B cell (primary cell): ENCODE data around the gene TFG. TPM values are rescaled to one million over a fixed set of nuclear protein-coding genes. Genes with fewer than 3 reads are reported as not detected.

Experiments
- ATAC-seq: fragments of 200-7000 bp; cut with Tn5 transposase; one replicate; pipeline ENCODE4 v1.10.0; 2021; ENCODE audit warnings: low read depth, mild to moderate bottlenecking, moderate number of reproducible peaks, moderate library complexity
- CTCF ChIA-PET: fragments of 350-600 bp; sonication (Branson Sonifier 250); formaldehyde crosslinking; loops from one replicate; lab custom pipeline; 2021; ENCODE audit warnings: antibody characterized with exemption, inconsistent platforms; lab: Charles Lee
- POLR2A ChIA-PET: fragments of 350-600 bp; sonication (Branson Sonifier 250); formaldehyde crosslinking; loops from one replicate; lab custom pipeline; 2021; ENCODE audit warnings: antibody characterized with exemption; lab: Charles Lee
- DNase-seq: peaks from one replicate; pipeline ENCODE4 v3.0.0; 2013
- H2AFZ ChIP-seq: 2 replicates; pipeline ENCODE4 v1.6.1; 2012; ENCODE audit warnings: mild to moderate bottlenecking, low read depth, low read length; ENCODE audit not compliant: insufficient read depth, poor library complexity, severe bottlenecking
- H3K27ac ChIP-seq, 2 donors: 1 replicate in 1 of 2; 2 replicates in 1 of 2; pipeline ENCODE4 v1.5.1; 2012 to 2013; ENCODE audit warnings: low read length in 2 of 2, mild to moderate bottlenecking in 2 of 2, moderate library complexity in 1 of 2
- H3K27me3 ChIP-seq, 4 experiments: fragments of 200-600 bp in 1 of 4; sonication (generic) in 1 of 4; replicated peaks in 1 of 4; 1 replicate in 2 of 4; 2 replicates in 2 of 4; pipeline versions ENCODE4 v1.6.1 to v1.7.0; 2013 to 2016; ENCODE audit warnings: low read length in 3 of 4, mild to moderate bottlenecking in 2 of 4, mixed read lengths in 1 of 4, moderate library complexity in 1 of 4; ENCODE audit not compliant: insufficient read depth in 4 of 4, control insufficient read depth in 3 of 4; ENCODE audit errors: control extremely low read depth in 1 of 4
- H3K36me3 ChIP-seq, 2 experiments: replicated peaks in 1 of 2; 1 replicate in 1 of 2; 2 replicates in 1 of 2; pipeline versions ENCODE4 v1.6.1 to v1.7.1; 2013; ENCODE audit warnings: low read length in 1 of 2; ENCODE audit not compliant: insufficient read depth in 2 of 2, control insufficient read depth in 1 of 2; ENCODE audit errors: control extremely low read depth in 1 of 2, extremely low read depth in 1 of 2
- H3K4me1 ChIP-seq, 2 donors: fragments of 200-600 bp in 1 of 2; sonication (generic) in 1 of 2; 1 replicate in 1 of 2; 2 replicates in 1 of 2; pipeline versions ENCODE4 v1.5.1 to v1.6.1; 2013 to 2017; ENCODE audit warnings: low read length in 2 of 2; ENCODE audit not compliant: control insufficient read depth in 2 of 2, insufficient read depth in 2 of 2
- H3K4me2 ChIP-seq: replicated peaks from 2 replicates; pipeline ENCODE3; 2012; ENCODE audit warnings: mild to moderate bottlenecking, low read depth, low read length; ENCODE audit not compliant: poor library complexity, severe bottlenecking
- H3K4me3 ChIP-seq, 5 experiments: fragments of 200-600 bp in 1 of 5; sonication (generic) in 1 of 5; 1 replicate in 3 of 5; 2 replicates in 2 of 5; pipeline versions ENCODE4 v1.5.1 to v1.7.0; 2011 to 2016; ENCODE audit warnings: low read length in 4 of 5, mild to moderate bottlenecking in 4 of 5, low read depth in 2 of 5, control low read depth in 1 of 5, moderate library complexity in 1 of 5; ENCODE audit not compliant: insufficient read depth in 1 of 5; ENCODE audit errors: control extremely low read depth in 1 of 5, extremely low read depth in 1 of 5
- H3K79me2 ChIP-seq: fragments of 200-600 bp; sonication (generic); one replicate; pipeline ENCODE4 v1.6.0; 2016; ENCODE audit warnings: low read length; ENCODE audit not compliant: control insufficient read depth, insufficient read depth
- H3K9ac ChIP-seq: fragments of 200-600 bp; sonication (generic); 2 replicates; pipeline ENCODE4 v1.6.1; 2017; ENCODE audit warnings: mild to moderate bottlenecking, low read length, moderate library complexity
- H3K9me3 ChIP-seq, 3 donors: one replicate each; pipeline versions ENCODE4 v1.6.1 to v1.7.1; 2013; ENCODE audit warnings: low read length in 2 of 3; ENCODE audit not compliant: control insufficient read depth in 2 of 3, insufficient read depth in 1 of 3; ENCODE audit errors: control extremely low read depth in 1 of 3
- H4K20me1 ChIP-seq: 2 replicates; pipeline ENCODE4 v1.6.0; 2012; ENCODE audit warnings: mild to moderate bottlenecking, low read length; ENCODE audit not compliant: insufficient read depth, control insufficient read depth, poor library complexity, severe bottlenecking
- H3K27ac Mint-ChIP-seq: one replicate; pipeline ENCODE4 v1.8.0; 2021; ENCODE audit warnings: mixed read lengths
- H3K27me3 Mint-ChIP-seq: one replicate; pipeline ENCODE4 v1.8.0; 2021; ENCODE audit warnings: mixed read lengths
- H3K4me1 Mint-ChIP-seq: one replicate; pipeline ENCODE4 v1.8.0; 2021; ENCODE audit warnings: mixed read lengths
- H3K4me3 Mint-ChIP-seq: one replicate; pipeline ENCODE4 v1.8.0; 2021; ENCODE audit warnings: mixed read lengths
- H3K9me3 Mint-ChIP-seq: one replicate; pipeline ENCODE4 v1.8.0; 2022; ENCODE audit warnings: mixed read lengths; ENCODE audit not compliant: insufficient read depth
- CTCF ChIP-seq: fragments of 200-600 bp; IDR thresholded peaks from one replicate; pipeline ENCODE4 v1.8.0; 2022; ENCODE audit warnings: antibody characterized with exemption, mild to moderate bottlenecking
- EZH2 ChIP-seq: IDR thresholded peaks from 2 replicates; pipeline ENCODE4 v1.6.1; 2012; ENCODE audit warnings: borderline replicate concordance, low read depth, mild to moderate bottlenecking, moderate library complexity, low read length; ENCODE audit not compliant: insufficient read depth, poor library complexity, severe bottlenecking
- WGBS: methylation state at CpG from one replicate; pipeline ENCODE4 v1.1.5; 2013; ENCODE audit warnings: missing lambda C conversion rate; ENCODE audit not compliant: insufficient coverage; 5-methylcytosine and 5-hydroxymethylcytosine counted together
- intact Hi-C: fragments of 100-400 bp; cut with micrococcal nuclease; formaldehyde crosslinking; loops from one replicate; pipeline ENCODE4 v1.10.0; 2022
- polyA plus RNA-seq: library from polyadenylated mRNA; depleted of rRNA; stranded (reverse); fragments of >200 nt; gene quantifications from 2 replicates; pipeline ENCODE4 v1.2.3, GENCODE V29; 2012
- total RNA-seq, 2 donors: library from RNA; stranded (reverse); fragments of 120-200 nt in 1 of 2; gene quantifications; 1 replicate in 1 of 2; 2 replicates in 1 of 2; pipeline versions ENCODE4 v1.2.3 to v1.2.4, GENCODE V29; 2013 to 2022

The TFG gene
- total and polyA plus RNA-seq, 2 donors (not counting 1 experiment from before 2014, with no cell fraction given): 40.3 to 44.0 TPM

GRCh38 chr3:100708644-100708988 lies 678 bp upstream of the TFG start:
- Histone ChIP-seq H4K20me1 (peaks cover 12% of the 10 kb centered on the region), H3K9me3 (peaks cover 0 to under 1% (median 0%) of the 10 kb centered on the region in 3 donors), H3K27me3 (peaks cover 0 to 25% (median 10%) of the 10 kb centered on the region in 4 experiments), H3K79me2 (peaks cover 54% of the 10 kb centered on the region), H3K36me3 (peaks cover 0 to 3% of the 10 kb centered on the region in 2 experiments), H3K27ac (peak overlapping the region; percentile 76 to 90), H3K9ac (peak overlapping the region; percentile 86), H3K4me1 (peaks cover 19 to 21% of the 10 kb centered on the region in 2 donors), H3K4me3 (peak overlapping the region; percentile 47 to 85 (median 78)), H3K4me2 (peak overlapping the region; percentile 79), H2AFZ (peak overlapping the region; percentile 73)
- intact Hi-C loops: loop anchor here (2.0 to 5.0 kb wide), 4 partner anchors 892 to 1806 kb away; partner anchors contain the start of genes CEP97, CMSS1 and DCBLD2
- Mint-ChIP-seq H3K4me3 (peak overlapping the region; percentile 92), H3K9me3 (no peaks in the 10 kb centered on the region), H3K27ac (peak overlapping the region; percentile 97), H3K4me1 (peaks cover 35% of the 10 kb centered on the region), H3K27me3 (peaks cover 28% of the 10 kb centered on the region)
- ChIA-PET POLR2A (interaction anchor here (0.8 kb wide), 1 partner anchor 448 kb away, joined by 4 read pairs; the partner anchor contains the start of gene TBC1D23), CTCF (interaction anchor here (1.4 kb wide), 1 partner anchor 14 kb away, joined by 3 read pairs; no protein-coding TSS in a partner anchor)
- ATAC-seq (no peak), DNase-seq (no peak)
- WGBS: 100% methylated on average over 1 of the region's 3 CpGs
- TF ChIP-seq CTCF (no peak), EZH2 (no peak)

GRCh38 chr3:100709842-100710260 lies 557 bp downstream of the TFG start:
- peaks cover 12% of the 10 kb centered on the region for H4K20me1 ChIP-seq
- peaks cover 19 to 21% of the 10 kb centered on the region in 2 donors for H3K4me1 ChIP-seq
- DNase-seq (peak; percentile 58), ATAC-seq (peak; percentile 1)
- TF ChIP-seq CTCF (no peak), EZH2 (no peak)
- Mint-ChIP-seq H3K27me3 (peaks cover 19% of the 10 kb centered on the region), H3K9me3 (no peaks in the 10 kb centered on the region), H3K4me3 (peak overlapping the region; percentile 92), H3K4me1 (peaks cover 37% of the 10 kb centered on the region), H3K27ac (peak overlapping the region; percentile 83)
- peak overlapping the region; percentile 73 for H2AFZ ChIP-seq
- H3K9me3 ChIP-seq: no peaks in the 10 kb centered on the region
- peaks cover 3 to 11% of the 10 kb centered on the region in 2 experiments for H3K36me3 ChIP-seq
- peak overlapping the region; percentile 86 for H3K9ac ChIP-seq
- ChIA-PET CTCF (interaction anchor here (0.9 to 1.1 kb wide), 2 partner anchors 865 to 878 kb away, joined by 4 to 6 read pairs; no protein-coding TSS in a partner anchor), POLR2A (no interaction called here)
- H3K4me2 ChIP-seq: peak overlapping the region; percentile 79
- H3K27ac ChIP-seq: peak overlapping the region; percentile 76 to 90
- peaks cover 65% of the 10 kb centered on the region for H3K79me2 ChIP-seq
- peak overlapping the region; percentile 47 to 85 (median 78) for H3K4me3 ChIP-seq
- peaks cover 0 to 21% (median 8%) of the 10 kb centered on the region in 4 experiments for H3K27me3 ChIP-seq
- intact Hi-C loops: loop anchor here (1.0 to 5.0 kb wide), 8 partner anchors 59 to 1808 kb away; partner anchors contain the start of genes CEP97, CMSS1, DCBLD2 and LNP1
- under 1% methylated on average over 19 of the region's 23 CpGs for WGBS
